HEK293 (cell line): ENCODE data around the gene BRINP2.

ENCODE experiments used
- CTCF ChIA-PET: fragments of 350-600 bp; formaldehyde crosslinking; extraction: SDS; loops from one replicate; lab custom pipeline; 2021; ENCODE audit warnings: antibody characterized with exemption; lab: Yijun Ruan, JAX
- POLR2A ChIA-PET: fragments of 300-600 bp; formaldehyde crosslinking; extraction: SDS; loops from one replicate; lab custom pipeline; 2020; ENCODE audit warnings: antibody characterized with exemption, inconsistent platforms; lab: Yijun Ruan, JAX
- H3K27ac ChIP-seq: fragments of 200-500 bp; sonication (Bioruptor generic); 2 replicates; pipeline ENCODE4 v1.5.1; 2014; ENCODE audit warnings: low read depth, low read length, control low read depth, inconsistent platforms; ENCODE audit errors: extremely low read depth
- H3K36me3 ChIP-seq, 2 experiments: fragments of 200-500 bp in 1 of 2; sonication (Bioruptor generic) in 1 of 2; 1 replicate in 1 of 2; 2 replicates in 1 of 2; pipeline ENCODE4 v1.5.1; 2014 to 2017; ENCODE audit warnings: inconsistent platforms in 2 of 2, low read length in 2 of 2; ENCODE audit not compliant: control insufficient read depth in 2 of 2, insufficient read depth in 1 of 2
- H3K4me1 ChIP-seq: fragments of 200-500 bp; sonication (Bioruptor generic); 2 replicates; pipeline ENCODE4 v1.5.1; 2014; ENCODE audit warnings: mild to moderate bottlenecking, low read length, inconsistent platforms; ENCODE audit not compliant: control insufficient read depth, insufficient read depth
- H3K4me3 ChIP-seq: 2 replicates; pipeline ENCODE4 v1.5.1; 2011; ENCODE audit warnings: low read depth, mild to moderate bottlenecking, control low read depth, low read length, moderate library complexity
- H3K9me3 ChIP-seq: fragments of 200-500 bp; sonication (Bioruptor generic); 2 replicates; pipeline ENCODE4 v1.5.1; 2014; ENCODE audit warnings: low read depth, low read length, inconsistent platforms; ENCODE audit not compliant: control insufficient read depth, insufficient read depth
- CTCF ChIP-seq: fragments of 450-650 bp; formaldehyde crosslinking; IDR thresholded peaks from 2 replicates; pipeline ENCODE4 v1.5.1; 2016; ENCODE audit warnings: missing biosample characterization, missing genetic modification characterization
- GLIS2 ChIP-seq: fragments of 450-650 bp; formaldehyde crosslinking; IDR thresholded peaks from 2 replicates; pipeline ENCODE4 v1.5.1; 2016; ENCODE audit warnings: missing biosample characterization, missing genetic modification characterization
- SCRT2 ChIP-seq: fragments of 450-650 bp; formaldehyde crosslinking; IDR thresholded peaks from 2 replicates; pipeline ENCODE4 v1.5.1; 2016; ENCODE audit warnings: missing biosample characterization, missing genetic modification characterization
- SP2 ChIP-seq: fragments of 450-650 bp; formaldehyde crosslinking; IDR thresholded peaks from 2 replicates; pipeline ENCODE4 v1.5.1; 2016; ENCODE audit warnings: missing biosample characterization, missing genetic modification characterization
- TRIM28 ChIP-seq: IDR thresholded peaks from 2 replicates; pipeline ENCODE4 v1.6.1; 2011; ENCODE audit warnings: low read length, control low read depth, borderline replicate concordance
- YY1 ChIP-seq: fragments of 450-650 bp; formaldehyde crosslinking; IDR thresholded peaks from 2 replicates; pipeline ENCODE4 v1.5.1; 2018; ENCODE audit warnings: missing biosample characterization, missing genetic modification characterization
- ZBTB17 ChIP-seq: fragments of 450-650 bp; formaldehyde crosslinking; IDR thresholded peaks from 2 replicates; pipeline ENCODE4 v1.5.1; 2016; ENCODE audit warnings: missing biosample characterization, missing genetic modification characterization
- ZBTB20 ChIP-seq: fragments of 450-650 bp; formaldehyde crosslinking; IDR thresholded peaks from 2 replicates; pipeline ENCODE4 v1.5.1; 2016; ENCODE audit warnings: missing biosample characterization, missing genetic modification characterization
- ZBTB26 ChIP-seq: fragments of 450-650 bp; formaldehyde crosslinking; optimal IDR thresholded peaks from 2 replicates; pipeline ENCODE3; 2016; ENCODE audit warnings: missing biosample characterization, mild to moderate bottlenecking, missing genetic modification characterization
- ZEB2 ChIP-seq: fragments of 450-650 bp; formaldehyde crosslinking; IDR thresholded peaks from 2 replicates; pipeline ENCODE4 v1.5.1; 2016; ENCODE audit warnings: missing biosample characterization, missing genetic modification characterization
- ZIC2 ChIP-seq: fragments of 450-650 bp; formaldehyde crosslinking; IDR thresholded peaks from 2 replicates; pipeline ENCODE4 v1.5.1; 2016; ENCODE audit warnings: missing biosample characterization, missing genetic modification characterization
- ZNF10 ChIP-seq: fragments of 450-650 bp; formaldehyde crosslinking; IDR thresholded peaks from 2 replicates; pipeline ENCODE4 v1.5.1; 2017; ENCODE audit warnings: missing biosample characterization, missing genetic modification characterization
- ZNF2 ChIP-seq: fragments of 450-650 bp; formaldehyde crosslinking; IDR thresholded peaks from 2 replicates; pipeline ENCODE4 v1.5.1; 2016; ENCODE audit warnings: missing biosample characterization, missing genetic modification characterization
- ZNF239 ChIP-seq: fragments of 450-650 bp; formaldehyde crosslinking; IDR thresholded peaks from 2 replicates; pipeline ENCODE4 v1.5.1; 2016; ENCODE audit warnings: missing biosample characterization, missing genetic modification characterization
- ZNF335 ChIP-seq: fragments of 450-650 bp; formaldehyde crosslinking; conservative IDR thresholded peaks from 2 replicates; pipeline ENCODE4 v1.5.1; 2016; ENCODE audit warnings: missing biosample characterization, missing genetic modification characterization
- ZNF366 ChIP-seq: fragments of 450-650 bp; formaldehyde crosslinking; conservative IDR thresholded peaks from 2 replicates; pipeline ENCODE4 v1.5.1; 2016; ENCODE audit warnings: missing biosample characterization, missing genetic modification characterization
- ZNF426 ChIP-seq: fragments of 450-650 bp; formaldehyde crosslinking; IDR thresholded peaks from 2 replicates; pipeline ENCODE4 v1.5.1; 2017; ENCODE audit warnings: missing biosample characterization, missing genetic modification characterization, mild to moderate bottlenecking, inconsistent platforms, moderate library complexity
- ZNF501 ChIP-seq: fragments of 450-650 bp; formaldehyde crosslinking; IDR thresholded peaks from 2 replicates; pipeline ENCODE4 v1.5.1; 2016; ENCODE audit warnings: missing biosample characterization, missing genetic modification characterization
- ZNF548 ChIP-seq: fragments of 450-650 bp; formaldehyde crosslinking; IDR thresholded peaks from 2 replicates; pipeline ENCODE4 v1.5.1; 2016; ENCODE audit warnings: missing biosample characterization, missing genetic modification characterization
- ZNF600 ChIP-seq: fragments of 450-650 bp; formaldehyde crosslinking; IDR thresholded peaks from 2 replicates; pipeline ENCODE4 v1.5.1; 2016; ENCODE audit warnings: missing biosample characterization, missing genetic modification characterization
- ZNF610 ChIP-seq: fragments of 450-650 bp; formaldehyde crosslinking; IDR thresholded peaks from 2 replicates; pipeline ENCODE4 v1.5.1; 2016; ENCODE audit warnings: missing biosample characterization, missing genetic modification characterization, borderline replicate concordance
- ZNF701 ChIP-seq: fragments of 450-650 bp; formaldehyde crosslinking; IDR thresholded peaks from 2 replicates; pipeline ENCODE4 v1.5.1; 2016; ENCODE audit warnings: missing biosample characterization, missing genetic modification characterization
- TF ChIP-seq, protein P1 (sequence below): fragments of 450-650 bp; formaldehyde crosslinking; IDR thresholded peaks from 2 replicates; pipeline ENCODE4 v1.5.1; 2016; ENCODE audit warnings: missing biosample characterization, missing genetic modification characterization

Gene BRINP2

GRCh38 chr1:177170756-177171535 is at the start of gene BRINP2:
Gene BRINP2, plus strand, starts transcription at chr1:177170958. Its CDS starts 58,919 bp downstream, at chr1:177229877.
- Histone ChIP-seq H3K9me3 (no peaks in the 10 kb centered on the region), H3K27ac (no peak within 1 kb of the TSS), H3K36me3 (no peaks in the 10 kb centered on the region), H3K4me1 (peaks cover 4% of the 10 kb centered on the region), H3K4me3 (peak within 1 kb of the TSS; percentile 46)
- 0 out of 2 replicates have a peak, but pooled peaks have one; percentile 12 for TF ChIP-seq TRIM28
- TF ChIP-seq, protein P1, sequence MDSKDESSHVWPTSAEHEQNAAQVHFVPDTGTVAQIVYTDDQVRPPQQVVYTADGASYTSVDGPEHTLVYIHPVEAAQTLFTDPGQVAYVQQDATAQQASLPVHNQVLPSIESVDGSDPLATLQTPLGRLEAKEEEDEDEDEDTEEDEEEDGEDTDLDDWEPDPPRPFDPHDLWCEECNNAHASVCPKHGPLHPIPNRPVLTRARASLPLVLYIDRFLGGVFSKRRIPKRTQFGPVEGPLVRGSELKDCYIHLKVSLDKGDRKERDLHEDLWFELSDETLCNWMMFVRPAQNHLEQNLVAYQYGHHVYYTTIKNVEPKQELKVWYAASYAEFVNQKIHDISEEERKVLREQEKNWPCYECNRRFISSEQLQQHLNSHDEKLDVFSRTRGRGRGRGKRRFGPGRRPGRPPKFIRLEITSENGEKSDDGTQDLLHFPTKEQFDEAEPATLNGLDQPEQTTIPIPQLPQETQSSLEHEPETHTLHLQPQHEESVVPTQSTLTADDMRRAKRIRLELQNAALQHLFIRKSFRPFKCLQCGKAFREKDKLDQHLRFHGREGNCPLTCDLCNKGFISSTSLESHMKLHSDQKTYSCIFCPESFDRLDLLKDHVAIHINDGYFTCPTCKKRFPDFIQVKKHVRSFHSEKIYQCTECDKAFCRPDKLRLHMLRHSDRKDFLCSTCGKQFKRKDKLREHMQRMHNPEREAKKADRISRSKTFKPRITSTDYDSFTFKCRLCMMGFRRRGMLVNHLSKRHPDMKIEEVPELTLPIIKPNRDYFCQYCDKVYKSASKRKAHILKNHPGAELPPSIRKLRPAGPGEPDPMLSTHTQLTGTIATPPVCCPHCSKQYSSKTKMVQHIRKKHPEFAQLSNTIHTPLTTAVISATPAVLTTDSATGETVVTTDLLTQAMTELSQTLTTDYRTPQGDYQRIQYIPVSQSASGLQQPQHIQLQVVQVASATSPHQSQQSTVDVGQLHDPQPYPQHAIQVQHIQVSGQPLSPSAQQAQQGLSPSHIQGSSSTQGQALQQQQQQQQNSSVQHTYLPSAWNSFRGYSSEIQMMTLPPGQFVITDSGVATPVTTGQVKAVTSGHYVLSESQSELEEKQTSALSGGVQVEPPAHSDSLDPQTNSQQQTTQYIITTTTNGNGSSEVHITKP = peak; percentile 93
- TF ChIP-seq ZNF600 (tag by site-specific recombination) = peak; percentile 86
- TF ChIP-seq ZBTB17 (tag by site-specific recombination) = peak; percentile 94
- peak; percentile 98 for TF ChIP-seq ZBTB20 (tag by site-specific recombination)
- peak; percentile 51; the same call in 1 of the 2 replicates for TF ChIP-seq ZNF2 (tag by site-specific recombination)
- TF ChIP-seq ZNF239 = no peak
- TF ChIP-seq ZNF10 (tag by site-specific recombination) = peak; percentile 93
- peak; percentile 64 for TF ChIP-seq ZBTB26 (tag by site-specific recombination)
- TF ChIP-seq GLIS2 (tag by site-specific recombination) = peak; percentile 45; the same call in 1 of the 2 replicates
- 0 out of 2 replicates have a peak, but pooled peaks have one; percentile 17 for TF ChIP-seq ZNF610 (tag by site-specific recombination)
- TF ChIP-seq ZIC2 = peak; percentile 38; the same call in 1 of the 2 replicates
- TF ChIP-seq YY1 (tag by site-specific recombination) = no peak
- no peak for TF ChIP-seq ZNF701 (tag by site-specific recombination)
- no peak for TF ChIP-seq ZNF548 (tag by site-specific recombination)
- no peak for TF ChIP-seq ZNF426 (tag by site-specific recombination)
- TF ChIP-seq SP2 (tag by site-specific recombination) = peak; percentile 79
- peak; percentile 44; the same call in 1 of the 2 replicates for TF ChIP-seq SCRT2 (tag by site-specific recombination)
- TF ChIP-seq ZNF501 = 0 out of 2 replicates have a peak, but pooled peaks have one; percentile 28
- TF ChIP-seq ZNF366 (tag by site-specific recombination) = peak; percentile 61; the same call in 1 of the 2 replicates
- TF ChIP-seq CTCF (tag by site-specific recombination) = no peak
- peak; percentile 72 for TF ChIP-seq ZNF335 (tag by site-specific recombination)
- peak; percentile 51 for TF ChIP-seq ZEB2 (tag by site-specific recombination)
- ChIA-PET POLR2A (interaction anchor here (0.7 to 1.2 kb wide), 2 partner anchors 11 to 30 kb away, joined by 3 to 10 read pairs; no protein-coding TSS in a partner anchor), CTCF (interaction anchor here (0.7 to 3.8 kb wide), 3 partner anchors 10 to 268 kb away, joined by 3 to 30 read pairs (median 6); no protein-coding TSS in a partner anchor)
